ENCODE results near the gene SOX5.
"Not testable (repeated sequence)": the region's sequence is repeated elsewhere in the genome, so short reads cannot be mapped to it uniquely, and the experiment has no call there.

Gene SOX5

DNA sequence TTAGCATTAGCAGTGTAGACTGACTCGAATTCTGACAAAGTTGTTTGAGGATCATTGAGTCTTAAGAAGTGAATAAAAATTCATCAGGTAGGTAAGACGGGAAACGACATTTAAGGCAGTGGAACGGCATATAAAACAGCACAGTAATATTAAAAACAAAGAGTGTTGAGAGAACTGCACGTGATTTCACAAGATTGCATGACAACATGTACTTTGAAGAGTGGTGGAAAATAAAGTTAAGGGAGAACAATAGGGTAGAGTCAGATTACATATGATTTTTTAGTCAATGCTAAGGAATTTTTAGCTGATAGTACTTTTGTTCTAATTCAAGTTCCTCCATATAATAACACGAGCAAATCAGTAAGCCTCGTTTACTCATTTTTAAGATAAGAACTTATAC lies 115.4 kb downstream of the SOX5 start:
- DNase-seq (ENCODE audit: low spot score): no peak

DNA sequence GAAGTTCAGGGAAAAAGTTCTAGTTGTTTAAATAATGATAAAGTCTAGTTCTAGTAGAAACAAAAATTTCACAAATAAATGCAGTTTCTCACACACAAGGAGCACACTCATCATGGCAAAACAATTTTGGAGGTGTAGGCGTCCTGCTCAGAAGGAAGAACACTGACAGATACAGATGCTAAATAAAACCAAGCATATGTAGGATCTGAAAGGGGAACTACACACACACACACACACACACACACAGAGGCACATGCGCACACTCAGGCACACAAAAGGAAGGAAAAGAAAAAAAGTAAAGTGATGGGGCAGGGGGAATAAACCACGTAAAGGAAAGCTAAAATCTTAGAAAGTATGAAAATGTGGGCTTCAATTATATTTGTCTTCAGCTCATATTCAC lies 117.7 kb downstream of the SOX5 start:
- DNase-seq (ENCODE audit: low spot score): peak; percentile 35

DNA sequence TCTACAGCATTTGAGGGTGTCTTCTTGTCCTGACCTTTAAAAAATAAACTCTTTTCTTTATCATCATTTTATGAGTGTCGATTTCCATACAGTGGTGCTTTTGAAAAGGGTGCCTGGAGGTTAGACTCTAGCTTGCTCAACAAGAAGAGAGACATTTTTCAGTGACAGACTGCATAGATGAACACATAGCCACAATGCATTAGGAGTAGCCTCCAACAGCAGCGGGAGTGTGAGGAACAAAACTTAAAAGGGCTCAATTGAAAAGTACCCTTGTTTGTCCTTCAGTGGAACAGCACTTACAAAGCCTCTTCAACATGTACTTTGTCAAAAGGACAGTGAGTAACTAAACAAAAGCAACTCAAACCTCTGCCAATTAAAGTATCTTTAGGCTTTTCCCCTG lies 119.3 kb downstream of the SOX5 start:
- DNase-seq (ENCODE audit: low spot score): no peak

DNA sequence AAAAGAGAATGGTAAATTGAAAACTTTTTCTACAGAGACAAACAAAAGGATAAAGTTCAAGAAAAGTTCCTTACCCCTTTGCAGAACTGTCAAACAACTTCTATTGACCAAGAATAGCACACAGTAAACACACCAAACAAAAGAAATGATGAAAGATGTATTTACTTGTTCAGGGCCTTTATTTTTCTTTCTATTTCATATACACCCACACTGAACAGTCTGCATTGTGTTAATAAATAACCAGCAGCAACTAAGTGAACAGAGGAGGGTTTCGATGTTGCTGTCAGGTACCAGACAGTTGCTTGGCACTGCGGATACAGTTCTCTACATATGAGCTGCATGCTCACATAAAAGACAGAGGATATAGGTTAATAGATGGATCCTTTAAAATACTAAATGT lies 122.1 kb downstream of the SOX5 start:
- no peak for DNase-seq (ENCODE audit: low spot score)

DNA sequence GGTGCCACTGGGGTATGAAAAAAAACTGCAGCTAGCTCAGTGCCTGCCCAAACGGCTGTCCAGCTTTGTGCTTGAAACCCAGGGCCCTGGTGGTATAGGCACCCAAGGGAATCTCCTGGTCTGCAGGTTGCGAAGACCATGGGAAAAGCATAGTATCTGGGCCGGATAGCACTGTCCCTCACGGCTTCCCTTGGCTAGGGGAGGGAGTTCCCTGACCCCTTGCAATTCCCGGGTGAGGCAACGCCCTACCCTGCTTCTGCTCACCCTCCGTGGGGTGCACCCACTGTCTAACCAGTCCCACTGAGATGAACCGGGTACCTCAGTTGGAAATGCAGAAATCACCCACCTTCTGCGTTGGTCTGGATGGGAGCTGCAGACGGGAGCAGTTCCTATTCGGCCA lies 124.3 kb downstream of the SOX5 start:
- DNase-seq (ENCODE audit: low spot score): not testable (repeated sequence)

DNA sequence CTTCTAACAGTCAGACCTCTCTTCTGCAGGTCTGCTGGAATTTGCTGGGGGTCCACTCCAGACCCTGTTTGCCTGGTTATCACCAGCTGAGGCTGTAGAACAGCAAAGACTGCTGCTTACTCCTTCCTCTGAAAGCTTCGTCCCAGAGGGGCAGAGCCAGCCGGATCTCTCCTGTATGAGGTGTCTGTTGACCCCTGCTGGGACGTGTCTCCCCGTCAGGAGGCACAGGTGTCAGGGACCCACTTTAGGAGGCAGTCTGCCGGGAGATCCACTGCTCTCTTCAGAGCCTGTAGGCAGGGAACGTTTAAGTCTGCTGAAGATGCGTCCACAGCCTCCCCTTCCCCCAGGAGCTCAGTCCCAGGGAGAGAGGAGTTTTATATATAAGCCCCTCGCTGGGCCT lies 125.1 kb downstream of the SOX5 start:
- no peak for DNase-seq (ENCODE audit: low spot score)

DNA sequence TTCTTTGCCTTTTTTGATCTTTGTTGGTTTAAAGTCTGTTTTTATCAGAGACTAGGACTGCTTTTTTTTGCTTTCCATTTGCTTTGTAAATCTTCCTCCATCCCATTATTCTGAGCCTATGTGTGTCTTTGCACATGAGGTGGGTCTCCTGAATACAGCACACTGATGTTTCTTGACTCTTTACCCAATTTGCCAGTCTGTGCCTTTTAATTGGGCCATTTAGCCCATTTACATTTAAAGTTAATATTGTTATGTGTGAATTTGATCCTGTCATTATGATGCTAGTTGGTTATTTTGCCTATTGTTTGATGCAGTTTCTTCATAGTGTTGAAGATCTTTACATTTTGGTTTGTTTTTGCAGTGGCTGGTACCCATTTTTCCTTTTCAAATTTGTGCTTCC lies 126.6 kb downstream of the SOX5 start:
- DNase-seq (ENCODE audit: low spot score): not testable (repeated sequence)

DNA sequence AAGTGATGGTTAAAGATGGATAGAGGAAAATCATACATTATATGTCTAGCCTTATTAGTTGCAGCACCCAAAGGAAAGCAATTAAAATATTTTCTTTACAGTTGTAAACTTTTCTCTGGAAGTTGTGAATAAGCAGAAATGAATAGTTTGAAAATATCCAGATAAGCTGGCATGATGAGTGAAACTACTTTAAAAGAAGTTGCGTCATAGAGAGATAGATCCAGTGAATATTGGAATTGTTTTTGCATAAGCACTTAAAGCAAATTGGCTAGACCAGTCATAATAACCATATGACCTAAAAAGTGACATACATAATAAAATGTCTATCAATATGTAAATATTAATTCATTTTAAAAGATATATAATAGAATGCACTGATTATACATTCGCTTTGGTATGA lies 132.1 kb downstream of the SOX5 start:
- DNase-seq (ENCODE audit: low spot score): no peak

DNA sequence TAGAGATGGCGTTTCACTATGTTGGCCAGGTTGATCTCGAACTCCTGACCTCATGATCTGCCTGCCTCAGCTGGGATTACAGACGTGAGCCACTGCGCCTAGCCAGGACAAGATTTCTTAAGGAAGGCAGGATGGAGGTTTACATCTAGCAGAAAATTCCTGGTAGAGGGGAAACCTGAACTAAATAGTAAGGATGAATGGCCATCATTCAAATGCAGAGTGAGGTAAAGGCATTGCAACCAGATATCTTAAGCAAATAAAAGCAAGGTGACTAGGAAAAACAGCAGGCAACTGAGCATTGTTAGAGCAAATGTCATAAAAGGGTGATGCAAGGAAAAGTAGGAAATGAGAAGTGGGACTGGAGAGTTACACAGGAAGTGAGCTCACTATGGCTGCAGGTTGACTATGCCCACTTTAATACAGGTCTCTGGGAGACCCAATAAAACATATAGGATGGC lies 133.0 kb downstream of the SOX5 start:
- no peak for DNase-seq (ENCODE audit: low spot score)

DNA sequence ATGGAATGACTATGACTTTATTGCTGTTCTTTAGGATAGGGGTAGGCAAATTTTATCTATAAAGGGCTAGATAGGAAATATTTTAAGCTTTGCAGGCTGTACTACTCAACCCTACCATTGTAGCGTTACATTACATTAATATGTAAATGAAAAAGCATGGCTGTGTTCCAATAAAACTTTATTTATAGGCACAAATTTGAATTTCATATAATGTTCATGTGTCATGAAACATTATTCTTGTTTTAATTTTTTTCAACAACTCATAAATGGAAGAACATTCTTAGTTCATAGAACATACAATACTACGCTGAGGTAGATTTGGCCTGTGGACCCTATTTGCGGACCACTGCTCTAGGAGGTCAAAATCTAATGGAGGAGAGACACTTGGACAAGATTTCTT lies 133.7 kb downstream of the SOX5 start:
- no peak for DNase-seq (ENCODE audit: low spot score)

DNA sequence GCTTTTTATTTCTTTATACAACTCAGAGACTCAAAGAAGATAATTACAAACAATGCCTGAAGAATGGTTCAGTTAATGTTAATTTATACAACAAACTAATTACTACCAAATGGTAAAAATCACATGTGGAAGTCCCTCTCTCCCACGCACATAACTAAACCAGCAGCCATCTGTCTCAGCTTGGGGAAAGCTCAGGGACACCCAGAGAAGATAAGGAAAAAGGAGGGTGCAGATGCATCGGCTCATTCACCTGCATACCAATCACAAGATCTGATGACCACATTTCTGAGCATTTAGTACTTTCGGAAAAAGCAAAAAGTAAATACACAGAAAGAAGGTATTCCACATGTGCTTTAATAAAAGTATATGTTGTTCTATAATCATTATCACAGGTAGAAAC lies 136.3 kb downstream of the SOX5 start:
- DNase-seq (ENCODE audit: low spot score): peak; percentile 7

DNA sequence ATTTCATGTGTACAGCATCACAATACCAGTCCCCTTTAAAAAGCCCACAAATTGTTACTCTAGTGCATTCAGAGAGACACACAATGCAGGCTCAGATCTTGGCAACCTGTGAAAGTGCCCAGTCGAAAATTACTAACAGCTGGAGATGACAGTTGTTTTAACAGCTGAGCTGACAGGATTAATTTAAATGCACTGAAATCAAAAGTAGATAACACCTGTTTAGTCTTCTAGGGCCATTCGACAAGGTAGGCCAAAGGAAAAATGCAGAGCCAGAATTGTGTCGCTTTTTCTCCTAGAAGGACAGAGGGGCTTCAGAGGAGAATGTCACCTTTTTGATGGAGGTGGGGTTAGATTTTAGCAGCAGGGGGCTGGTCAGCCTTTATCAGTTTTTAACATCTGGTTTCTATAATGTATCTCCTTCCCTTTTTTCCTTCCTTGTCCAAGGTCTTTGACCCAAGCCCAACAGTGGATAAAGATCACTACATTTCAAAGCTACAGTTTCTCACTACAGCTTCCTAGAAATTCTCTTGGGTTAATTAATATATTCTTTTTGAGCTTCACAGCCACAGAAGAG lies 139.1 kb downstream of the SOX5 start:
- no peak for DNase-seq (ENCODE audit: low spot score)

DNA sequence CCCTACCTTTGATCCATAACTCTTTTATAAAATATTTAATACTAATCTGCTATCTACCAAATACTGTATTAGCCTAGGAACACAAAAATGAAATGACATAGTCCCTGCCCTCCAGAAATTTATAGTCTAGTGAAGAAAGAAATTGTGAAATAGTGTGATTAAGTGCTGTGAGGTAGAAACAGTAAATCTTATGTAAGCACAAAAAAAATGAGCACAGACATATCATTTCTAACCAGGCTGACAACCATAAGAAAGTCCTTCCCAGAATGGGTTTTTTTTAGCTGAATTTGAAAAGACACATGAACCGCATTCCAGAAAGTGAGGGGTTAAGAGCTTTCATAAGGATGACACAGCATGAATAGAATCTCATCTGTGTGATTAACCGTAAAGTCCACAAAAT lies 145.9 kb downstream of the SOX5 start:
- DNase-seq (ENCODE audit: low spot score): no peak

DNA sequence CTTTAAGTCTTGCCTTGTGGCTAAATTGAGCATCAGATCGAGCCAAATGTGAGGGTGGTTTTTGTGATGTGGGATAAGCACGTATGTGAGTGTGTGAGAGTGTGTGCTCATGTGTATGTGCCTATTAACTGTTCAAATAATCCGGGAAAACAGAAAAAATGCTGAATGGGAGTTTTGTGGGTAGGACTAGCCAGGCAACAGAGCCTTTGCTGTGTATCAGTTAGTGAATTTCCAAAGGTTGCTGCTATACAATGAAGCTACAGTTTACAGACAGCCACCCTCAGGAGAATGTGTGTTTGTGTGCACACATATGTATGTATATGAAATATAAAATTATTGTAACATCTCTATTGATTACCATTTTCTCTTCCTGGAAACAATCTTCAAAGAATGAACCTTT lies 154.0 kb downstream of the SOX5 start:
- DNase-seq (ENCODE audit: low spot score): no peak

DNA sequence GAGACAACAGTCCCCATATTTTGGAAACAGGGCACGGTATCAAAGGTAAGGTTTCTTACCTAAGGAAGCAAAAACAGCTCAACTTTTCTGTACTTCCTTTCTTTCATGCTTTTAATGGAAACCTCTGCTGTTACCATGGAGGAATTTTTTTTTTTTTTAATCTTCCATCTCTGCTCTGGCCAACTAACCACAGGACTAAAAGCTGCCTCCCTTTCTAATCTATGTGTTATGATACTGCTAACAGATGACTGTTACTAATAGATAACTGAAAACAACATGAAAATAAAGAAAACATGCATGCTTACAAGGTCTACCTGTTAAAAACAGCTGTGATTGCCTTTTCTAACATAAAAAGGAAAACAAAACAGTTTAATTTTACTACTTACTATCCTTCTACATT lies 168.4 kb downstream of the SOX5 start:
- no peak for DNase-seq (ENCODE audit: low spot score)

DNA sequence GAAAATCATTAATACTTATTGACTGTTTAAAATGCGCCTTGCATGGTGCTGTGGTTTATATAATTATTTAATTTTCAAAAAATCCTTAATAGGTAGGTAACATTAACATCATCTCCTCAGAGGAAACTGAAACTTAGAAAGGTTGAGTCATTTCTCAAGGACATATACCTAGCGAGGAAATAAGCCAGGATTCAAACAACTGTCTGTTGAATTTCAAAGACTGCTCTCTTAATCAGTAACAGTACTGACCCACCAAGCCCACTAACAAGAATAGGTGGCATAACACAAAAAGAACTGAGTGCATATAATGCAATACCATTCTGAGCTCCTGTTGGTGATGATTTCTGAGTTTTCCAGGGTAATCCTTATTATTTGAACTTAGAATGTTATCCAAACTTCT lies 174.3 kb downstream of the SOX5 start:
- no peak for DNase-seq (ENCODE audit: low spot score)

DNA sequence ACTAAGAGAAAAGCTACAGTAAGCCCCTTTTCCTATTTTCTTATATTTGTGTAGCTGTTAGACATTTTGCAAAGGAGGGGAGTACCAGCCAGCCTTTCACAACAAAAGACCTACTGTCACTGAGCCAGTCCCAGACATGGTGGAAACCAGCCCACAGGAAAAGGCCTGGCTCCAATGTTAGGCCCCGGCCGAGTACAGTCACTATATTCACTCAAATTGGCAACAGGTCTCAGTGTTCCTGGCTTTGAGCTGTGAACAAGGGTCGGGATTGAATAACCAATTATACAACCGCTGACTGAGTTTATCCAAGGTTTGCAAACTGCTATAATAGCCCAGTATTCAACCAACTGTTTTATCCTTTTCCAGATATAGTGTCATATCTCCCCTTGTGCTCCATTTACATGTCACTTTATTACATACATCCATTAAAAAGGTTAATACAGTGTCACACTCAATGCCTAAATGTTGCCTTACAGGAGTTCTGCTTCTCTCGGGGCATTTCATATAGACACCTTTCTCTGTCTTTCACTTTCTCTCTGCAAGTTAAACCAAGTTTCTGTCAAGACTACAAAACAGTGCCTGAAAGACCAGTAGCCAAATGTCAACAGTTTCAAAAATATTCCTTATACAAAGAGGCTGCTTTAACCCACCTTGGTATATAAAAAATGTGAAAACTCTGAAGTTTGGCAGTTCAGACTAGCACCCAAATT lies 178.1 kb downstream of the SOX5 start:
- DNase-seq (ENCODE audit: low spot score): peak; percentile 92

DNA sequence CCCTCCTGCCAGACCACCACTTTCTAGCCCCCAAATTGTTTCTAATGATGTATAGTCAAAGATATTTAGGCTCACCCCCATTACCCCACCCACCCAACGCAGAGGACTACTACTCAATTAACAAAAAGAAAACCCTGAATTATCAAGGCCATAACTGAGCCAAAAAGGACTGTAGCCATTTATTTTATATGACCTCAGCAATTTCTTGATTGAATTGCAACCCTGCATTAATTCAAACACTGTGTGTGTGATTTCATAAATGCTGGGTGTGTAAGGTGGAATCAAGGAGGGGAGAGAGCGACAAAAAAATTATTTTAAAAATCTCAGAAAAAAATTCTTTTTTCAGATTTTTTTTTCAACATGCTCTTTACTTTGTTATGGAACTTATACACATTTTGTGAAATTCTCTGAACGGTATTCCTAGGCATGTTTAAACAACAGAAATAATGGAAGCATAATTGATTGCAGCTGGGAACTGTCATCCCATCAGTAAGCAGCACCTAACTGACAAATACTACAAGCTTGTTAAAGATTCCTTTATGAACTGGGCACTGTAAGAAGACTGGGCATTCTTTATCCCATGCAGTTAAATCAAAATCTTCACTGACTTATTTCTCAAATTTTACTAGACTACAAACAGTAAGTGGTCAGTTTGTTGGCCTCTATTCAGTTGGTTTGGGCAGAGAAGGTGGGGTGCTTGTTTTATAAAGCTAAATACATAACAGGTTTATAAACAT lies 179.1 kb downstream of the SOX5 start:
- DNase-seq (ENCODE audit: low spot score): no peak

DNA sequence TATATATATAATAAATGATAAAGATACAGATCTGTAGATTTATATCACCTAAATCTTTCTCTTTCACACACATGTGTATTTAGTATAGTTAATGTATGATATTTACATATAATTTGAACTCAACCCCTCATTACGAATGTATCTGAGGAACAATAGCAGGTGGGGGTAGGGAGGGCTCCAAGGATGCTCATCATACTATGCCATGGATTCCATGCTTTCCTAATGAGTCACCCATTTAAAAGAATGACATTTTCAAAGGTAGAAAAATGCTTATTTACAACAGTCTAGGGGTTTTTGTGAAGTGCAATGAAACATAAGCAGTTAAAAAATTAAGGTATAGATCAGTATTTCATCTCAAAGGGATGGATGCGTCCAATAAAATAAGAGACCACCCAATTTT lies 181.6 kb downstream of the SOX5 start:
- DNase-seq (ENCODE audit: low spot score): no peak

DNA sequence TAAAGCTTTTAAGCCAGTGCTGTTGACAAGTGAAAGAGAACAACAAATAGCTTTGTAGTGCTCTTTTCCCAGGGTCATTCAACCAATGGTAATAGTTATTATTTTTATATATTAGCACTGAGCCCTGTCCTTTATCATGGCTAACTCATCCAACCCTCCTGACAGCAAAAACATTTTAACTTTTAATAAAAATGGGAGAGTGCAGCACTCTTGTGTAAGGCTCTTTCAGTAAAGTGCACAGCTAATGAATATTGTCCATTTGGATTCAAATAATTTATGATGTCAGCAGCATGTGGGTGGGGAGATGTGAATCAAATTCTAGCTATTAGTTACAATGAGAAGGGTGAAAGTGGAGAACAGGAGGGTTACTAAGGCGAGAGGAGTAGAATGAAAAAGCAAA lies 185.7 kb downstream of the SOX5 start:
- no peak for DNase-seq (ENCODE audit: low spot score)

DNA sequence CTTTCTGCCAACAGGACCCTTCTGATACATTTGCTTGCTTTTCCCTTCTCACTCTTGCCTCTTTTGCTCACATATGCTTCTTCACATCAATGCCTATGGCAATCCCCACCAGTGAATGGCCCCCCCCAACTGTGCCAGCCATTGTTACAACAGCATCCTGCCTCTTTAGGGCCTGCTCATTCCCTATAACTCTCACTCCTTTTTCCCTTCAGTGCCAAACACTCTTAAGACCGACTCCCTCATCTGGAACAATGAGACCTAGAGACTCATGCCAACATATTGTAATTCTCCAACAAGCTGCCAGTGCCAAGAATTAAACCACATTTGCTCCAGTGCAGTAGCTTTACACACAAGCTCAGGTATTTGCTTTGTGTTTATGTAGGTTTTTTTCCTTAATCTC lies 189.0 kb downstream of the SOX5 start:
- DNase-seq (ENCODE audit: low spot score): peak; percentile 12

DNA sequence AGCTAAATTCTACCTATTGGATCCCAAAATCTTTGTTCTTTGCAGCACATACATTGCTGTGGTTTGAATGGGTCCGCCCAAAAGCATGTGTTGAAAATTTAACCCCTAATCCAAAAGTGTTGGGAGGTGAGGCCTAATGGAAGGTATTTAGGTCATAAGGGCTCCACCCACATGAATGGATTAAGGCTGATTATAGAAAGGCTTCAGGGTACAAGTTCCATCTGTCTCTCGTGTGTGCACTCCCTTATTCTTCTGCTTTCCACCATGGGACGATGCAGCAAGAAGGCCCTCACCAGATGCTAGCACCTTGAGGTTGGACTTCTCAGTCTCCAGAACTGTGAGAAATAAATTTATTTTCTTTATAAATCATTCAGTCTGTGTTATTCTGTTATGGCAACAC lies 190.9 kb downstream of the SOX5 start:
- DNase-seq (ENCODE audit: low spot score): no peak

DNA sequence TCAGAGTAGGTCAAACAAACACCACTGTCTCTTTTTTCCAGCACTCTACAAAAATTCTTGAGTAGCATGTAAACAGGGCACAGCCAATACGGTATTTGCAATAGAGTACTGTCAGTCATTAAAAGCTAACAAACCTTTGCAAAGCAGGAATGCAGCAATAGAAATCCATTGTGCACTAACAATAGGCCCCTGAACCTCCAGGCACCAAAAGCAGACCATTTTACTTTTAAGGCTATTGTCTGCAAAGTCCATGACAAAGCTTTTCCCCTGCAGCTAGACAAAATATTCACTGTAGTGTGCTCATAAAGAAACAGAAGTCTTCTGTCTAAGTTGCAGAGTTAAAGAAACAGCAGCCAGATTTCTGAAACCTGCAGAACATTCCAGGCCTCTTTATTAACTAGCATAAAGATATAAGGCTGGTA lies 191.9 kb downstream of the SOX5 start:
- DNase-seq (ENCODE audit: low spot score): no peak

Data from Ammon's horn (tissue), 1 donor.